Pancreas (tissue), 10 donors: Measurements from ENCODE around the gene SETD1B. TPM values are rescaled to one million over a fixed set of nuclear protein-coding genes. Genes with fewer than 3 reads are reported as not detected.
A peak's percentile ranks its signal among the peaks of the same experiment; 100 is the strongest.

Source experiments
- ATAC-seq, 4 donors: fragments of 200-7000 bp; cut with Tn5 transposase; one replicate each; pipeline versions ENCODE4 v1.8.0 to v1.9.1; 2020; ENCODE audit warnings: mild to moderate bottlenecking in 4 of 4, moderate library complexity in 4 of 4
- DNase-seq, 6 donors: peaks; one replicate each; pipeline ENCODE4 v3.0.0-alpha.2; 2020
- FAIRE-seq: peaks from 2 replicates; lab custom pipeline; 2012; peaks lifted over from hg19 to GRCh38; lab: Jason Lieb, UNC
- H3K27ac ChIP-seq, 4 donors: fragments of 200-600 bp; sonication (generic); 1 replicate in 3 of 4; 2 replicates in 1 of 4; pipeline versions ENCODE4 v1.5.0 to v1.8.0; 2020
- H3K27me3 ChIP-seq, 4 donors: fragments of 200-600 bp; one replicate each; pipeline ENCODE4 v1.8.0; 2021
- H3K36me3 ChIP-seq, 3 donors: fragments of 200-600 bp; sonication (generic) in 1 of 3; one replicate each; pipeline versions ENCODE4 v1.5.0 to v1.8.0; 2020 to 2021
- H3K4me1 ChIP-seq, 3 donors: fragments of 200-600 bp; one replicate each; pipeline ENCODE4 v1.8.0; 2021
- H3K4me3 ChIP-seq, 4 donors: fragments of 200-600 bp; sonication (generic) in 2 of 4; one replicate each; pipeline versions ENCODE4 v1.5.0 to v1.8.0; 2020 to 2021
- H3K9me3 ChIP-seq, 4 donors: fragments of 200-600 bp; one replicate each; pipeline ENCODE4 v1.8.0; 2021
- WGBS, 2 donors: extraction: QIAGEN DNeasy Blood & Tissue Kit; methylation state at CpG; one replicate each; pipeline ENCODE4 v1.1.7; 2013; 5-methylcytosine and 5-hydroxymethylcytosine counted together
- intact Hi-C, 3 donors: fragments of 100-400 bp; cut with DNase I; formaldehyde crosslinking; loops; one replicate each; pipeline versions ENCODE4 v1.11.1 to v1.14.2; 2022
- polyA plus RNA-seq, 2 donors: library from polyadenylated mRNA; stranded (reverse); fragments of 200-250 nt; gene quantifications; one replicate each; pipeline ENCODE4 v1.2.3, GENCODE V29; 2013
- total RNA-seq, 6 donors: library from RNA; stranded (reverse); fragmentation: NEBNext Ultra II Directional in 4 of 6; extraction: Animal tissue kit (Norgen Biotek cat#: 25700) in 4 of 6; gene quantifications; one replicate each; pipeline versions ENCODE4 v1.2.1 to v1.2.4, GENCODE V29; 2021 to 2023
- TF ChIP-seq, protein P1 (sequence below), 4 donors: fragments of 200-600 bp; sonication (generic) in 3 of 4; IDR thresholded peaks; one replicate each; pipeline versions ENCODE4 v1.5.0 to v1.8.0; 2021; ENCODE audit warnings: antibody characterized with exemption in 4 of 4
- donor health status: healthy with polysubstance abuse.
- donor health status: DM: no; HTN: no; CAD: no; lungs with moderate emphysema.
- donor health status: DM: no; HTN: no; CAD: no.
- donor health status: control.
- donor health status: control.
- donor health status: Bipolar disorder and iron deficiency.
- donor health status: DM: yes; HTN: yes; CAD: no.
- donor health status: DM: no; HTN: no; CAD: no.
- donor health status: DM: no; HTN: no; CAD: no.
- donor health status: DM: yes; HTN: yes; CAD: no.

Gene SETD1B
- total and polyA plus RNA-seq, 8 donors: 9.2 to 18.5 (median 12.2) TPM

DNA sequence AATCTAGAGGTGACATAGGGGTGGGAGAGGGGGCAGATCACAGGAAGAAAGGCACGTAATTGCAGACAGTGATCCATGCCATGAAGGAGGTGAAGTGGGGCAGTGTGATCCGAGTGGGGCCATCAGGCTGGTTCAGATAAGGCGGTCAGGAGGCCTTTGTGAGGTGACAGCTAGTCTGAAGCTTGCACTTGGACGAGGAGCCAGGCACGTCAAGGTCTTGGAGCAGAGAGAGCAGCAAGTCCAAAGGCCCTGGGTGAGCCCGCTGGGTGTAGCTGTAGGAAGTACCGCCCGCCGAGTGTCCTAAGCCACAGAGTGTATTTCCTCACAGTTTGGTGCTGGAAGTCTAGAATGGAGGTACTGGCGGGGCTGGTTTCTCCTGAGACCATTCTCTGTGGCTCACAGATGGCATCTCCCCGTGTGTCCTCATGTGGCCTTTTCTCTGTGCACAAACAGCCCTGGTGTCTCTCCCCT, 33.9 kb upstream of the SETD1B start:
- 71 to 79% methylated on average over 11 of the region's 11 CpGs for whole genome bisulfite sequencing, 2 donors
- intact Hi-C loops: loop anchor here in 1 of 3 donors (10.0 kb wide), 1 partner anchor 65 kb away; no protein-coding TSS in a partner anchor
- Histone ChIP-seq H3K4me1 (no peaks in the 10 kb centered on the region), H3K27me3 (no peaks in the 10 kb centered on the region), H3K27ac (no peak overlapping the region), H3K36me3 (no peaks in the 10 kb centered on the region), H3K9me3 (no peaks in the 10 kb centered on the region), H3K4me3 (no peak overlapping the region)
- FAIRE-seq (no peak), ATAC-seq (no peak), DNase-seq (no peak)
- TF ChIP-seq, protein P1, sequence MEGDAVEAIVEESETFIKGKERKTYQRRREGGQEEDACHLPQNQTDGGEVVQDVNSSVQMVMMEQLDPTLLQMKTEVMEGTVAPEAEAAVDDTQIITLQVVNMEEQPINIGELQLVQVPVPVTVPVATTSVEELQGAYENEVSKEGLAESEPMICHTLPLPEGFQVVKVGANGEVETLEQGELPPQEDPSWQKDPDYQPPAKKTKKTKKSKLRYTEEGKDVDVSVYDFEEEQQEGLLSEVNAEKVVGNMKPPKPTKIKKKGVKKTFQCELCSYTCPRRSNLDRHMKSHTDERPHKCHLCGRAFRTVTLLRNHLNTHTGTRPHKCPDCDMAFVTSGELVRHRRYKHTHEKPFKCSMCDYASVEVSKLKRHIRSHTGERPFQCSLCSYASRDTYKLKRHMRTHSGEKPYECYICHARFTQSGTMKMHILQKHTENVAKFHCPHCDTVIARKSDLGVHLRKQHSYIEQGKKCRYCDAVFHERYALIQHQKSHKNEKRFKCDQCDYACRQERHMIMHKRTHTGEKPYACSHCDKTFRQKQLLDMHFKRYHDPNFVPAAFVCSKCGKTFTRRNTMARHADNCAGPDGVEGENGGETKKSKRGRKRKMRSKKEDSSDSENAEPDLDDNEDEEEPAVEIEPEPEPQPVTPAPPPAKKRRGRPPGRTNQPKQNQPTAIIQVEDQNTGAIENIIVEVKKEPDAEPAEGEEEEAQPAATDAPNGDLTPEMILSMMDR (IDR thresholded peaks at IDR 0.05): no peak

DNA sequence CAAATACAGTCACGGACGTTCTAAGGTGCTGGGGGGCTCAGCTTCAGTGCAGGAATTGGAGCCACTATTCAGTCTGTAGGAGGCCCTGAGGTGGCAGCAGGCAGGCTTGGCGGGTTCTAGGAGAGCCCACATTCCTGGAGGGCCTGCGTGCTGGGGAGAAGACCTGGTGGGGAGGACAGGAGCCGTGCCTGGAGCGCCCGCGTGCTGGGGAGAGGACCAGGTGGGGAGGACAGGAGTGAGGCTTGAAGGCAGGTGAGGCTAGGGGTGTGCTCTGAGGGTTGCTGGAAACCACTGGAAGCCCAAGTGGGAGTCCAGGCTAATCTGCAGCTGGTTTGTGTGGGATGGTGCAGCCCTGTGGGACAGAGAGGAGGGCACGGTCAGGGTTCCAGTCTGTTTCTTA, 33.4 kb upstream of the SETD1B start:
- H3K36me3 ChIP-seq: no peaks in the 10 kb centered on the region
- FAIRE-seq: no peak
- H3K27ac ChIP-seq: no peak overlapping the region
- no peaks in the 10 kb centered on the region for H3K9me3 ChIP-seq
- WGBS, 2 donors: 86 to 89% methylated on average over 9 of the region's 9 CpGs
- no peak for DNase-seq
- no peaks in the 10 kb centered on the region for H3K4me1 ChIP-seq
- no peaks in the 10 kb centered on the region for H3K27me3 ChIP-seq
- ATAC-seq: no peak
- intact Hi-C loops: loop anchor here in 1 of 3 donors (10.0 kb wide), 1 partner anchor 66 kb away; no protein-coding TSS in a partner anchor
- no peak overlapping the region for H3K4me3 ChIP-seq
- TF ChIP-seq, protein P1 (IDR thresholded peaks at IDR 0.05): no peak

DNA sequence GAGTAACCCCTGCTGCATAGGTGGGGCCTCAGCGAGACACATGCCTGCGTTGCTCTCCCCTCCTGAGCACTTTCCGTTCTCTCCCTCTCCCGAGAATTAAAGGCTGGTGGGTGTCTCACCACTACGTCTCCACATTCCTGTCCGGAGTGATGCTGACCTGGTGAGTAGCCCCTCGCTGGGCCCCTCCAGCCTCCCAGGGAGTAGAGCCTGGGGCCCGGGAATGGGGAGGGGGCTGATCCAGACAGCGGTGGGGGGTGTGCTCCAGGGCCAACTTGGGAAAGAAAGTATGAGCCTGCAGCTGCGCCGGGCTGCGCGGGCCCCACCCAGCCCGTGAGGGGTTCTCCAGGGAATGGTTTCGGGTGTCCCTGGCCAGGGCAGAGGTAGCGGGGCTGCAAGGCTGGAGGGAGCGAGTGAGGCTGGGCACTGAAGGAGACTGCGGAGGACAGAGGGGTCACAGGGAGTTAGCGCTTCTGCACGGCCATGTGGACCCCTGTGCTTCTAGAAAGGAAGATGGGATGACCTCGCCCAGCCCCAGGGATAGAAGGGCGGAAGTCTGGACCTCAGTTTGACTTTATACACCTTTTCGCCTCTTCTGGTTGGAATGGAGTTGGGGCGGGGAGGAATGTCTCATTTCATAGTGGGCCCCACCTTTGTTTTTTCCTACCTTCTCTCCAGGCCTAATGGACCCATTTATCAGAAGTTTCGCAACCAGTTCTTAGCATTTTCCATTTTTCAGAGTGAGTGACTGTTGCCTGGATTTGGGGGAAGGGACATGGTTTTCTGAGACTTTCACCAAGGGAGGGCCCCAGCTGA, 32.8 kb upstream of the SETD1B start:
- H3K36me3 ChIP-seq: no peaks in the 10 kb centered on the region
- H3K4me1 ChIP-seq: no peaks in the 10 kb centered on the region
- no peak for DNase-seq
- no peaks in the 10 kb centered on the region for H3K9me3 ChIP-seq
- intact Hi-C loops: loop anchor here in 1 of 3 donors (10.0 kb wide), 1 partner anchor 66 kb away; no protein-coding TSS in a partner anchor
- TF ChIP-seq, protein P1 (IDR thresholded peaks at IDR 0.05): no peak
- FAIRE-seq: no peak
- WGBS, 2 donors: 92 to 93% methylated on average over 24 to 25 of the region's 25 CpGs
- no peak overlapping the region for H3K4me3 ChIP-seq
- H3K27ac ChIP-seq: no peak overlapping the region
- ATAC-seq: no peak
- no peaks in the 10 kb centered on the region for H3K27me3 ChIP-seq

DNA sequence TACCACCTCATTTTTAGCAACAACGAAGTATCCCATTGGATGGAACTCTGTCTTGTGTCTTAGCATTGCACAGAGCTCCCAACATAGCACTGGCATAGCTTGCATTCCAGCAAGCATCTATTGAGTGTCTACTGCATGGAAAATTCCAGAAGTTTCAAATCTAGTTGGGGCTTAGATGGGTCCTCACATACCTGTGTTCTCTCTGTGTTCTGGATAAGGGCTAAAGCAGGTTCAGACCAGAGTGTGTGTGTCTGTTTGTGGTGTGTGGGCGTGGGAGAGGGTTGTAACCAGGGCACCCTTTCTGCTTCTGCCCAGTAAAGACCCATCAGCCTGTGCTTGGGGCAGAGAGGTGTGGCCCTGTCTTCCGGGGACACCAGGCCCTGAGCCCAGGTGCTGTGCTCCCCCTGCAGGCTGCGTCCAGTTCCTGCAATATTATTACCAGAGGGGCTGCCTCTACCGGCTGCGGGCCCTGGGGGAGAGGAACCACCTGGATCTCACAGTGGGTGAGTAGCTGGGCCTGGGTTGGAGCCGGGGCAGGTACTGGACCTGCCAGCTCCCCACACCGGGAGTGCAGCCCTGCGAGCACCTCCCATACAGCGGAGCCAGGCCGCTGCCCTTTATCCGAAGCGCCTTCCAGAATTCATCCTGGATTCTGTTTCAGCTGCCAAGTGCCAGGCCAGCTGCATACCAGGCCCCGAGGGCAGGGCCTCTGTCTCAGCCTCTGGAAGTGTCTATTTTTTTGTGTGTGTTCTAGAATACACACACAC, 30.6 kb upstream of the SETD1B start:
- no peak for FAIRE-seq
- ATAC-seq: peak; percentile 72 to 93 (median 86)
- H3K27ac ChIP-seq: no peak overlapping the region
- WGBS, 2 donors: 33 to 37% methylated on average over 14 of the region's 14 CpGs
- H3K36me3 ChIP-seq: no peaks in the 10 kb centered on the region
- intact Hi-C loops: loop anchor here in 1 of 3 donors (10.0 kb wide), 1 partner anchor 68 kb away; no protein-coding TSS in a partner anchor
- DNase-seq: peak; percentile 55 to 87 (median 76)
- TF ChIP-seq, protein P1 (IDR thresholded peaks at IDR 0.05): peak; percentile 42 to 67 (median 62)
- H3K4me3 ChIP-seq: no peak overlapping the region
- H3K4me1 ChIP-seq: no peaks in the 10 kb centered on the region
- H3K27me3 ChIP-seq: no peaks in the 10 kb centered on the region
- no peaks in the 10 kb centered on the region for H3K9me3 ChIP-seq
